Measurements from ENCODE around the gene OSBPL1A. TPM values are rescaled to one million over a fixed set of nuclear protein-coding genes. Genes with fewer than 3 reads are reported as not detected.
"Not testable (repeated sequence)": the region's sequence is repeated elsewhere in the genome, so short reads cannot be mapped to it uniquely, and the experiment has no call there.

The OSBPL1A gene
- total and polyA plus RNA-seq, 5 donors, result 45.9 to 88.6 (median 72.9) TPM

DNA sequence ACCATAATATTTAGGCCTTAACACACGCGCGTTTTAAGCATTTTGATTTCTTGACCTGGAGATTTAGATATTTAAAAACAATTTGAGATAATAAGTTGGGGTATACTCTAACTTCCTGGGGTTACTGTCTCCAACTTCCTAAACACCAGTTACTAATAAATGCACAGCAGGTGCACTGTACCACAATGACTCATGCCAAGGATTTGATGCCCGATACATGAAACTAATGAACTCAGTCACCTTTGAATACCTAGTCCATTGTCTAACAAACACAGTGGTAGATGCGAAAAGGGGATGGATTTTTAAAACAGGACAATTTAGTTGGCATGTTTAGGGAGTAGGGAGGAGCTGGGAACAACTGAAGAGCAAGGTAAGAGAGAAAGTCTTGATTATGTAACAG is 237.5 kb downstream of the OSBPL1A start:
- ATAC-seq, result no peak
- intact Hi-C loops (cut with DNase I), result no loop called here
- WGBS, result 97% methylated on average over 5 of the region's 5 CpGs
- no peak for DNase-seq
- Histone ChIP-seq H3K9me3 (ENCODE audit: control insufficient read depth, low read length) (no peaks in the 10 kb centered on the region), H3K27ac (ENCODE audit: low read length) (no peak overlapping the region), H3K27me3 (ENCODE audit: control insufficient read depth, insufficient read depth) (no peaks in the 10 kb centered on the region), H3K4me1 (ENCODE audit: control insufficient read depth, insufficient read depth, low read length) (no peaks in the 10 kb centered on the region), H3K4me3 (ENCODE audit: low read length) (no peak overlapping the region)

DNA sequence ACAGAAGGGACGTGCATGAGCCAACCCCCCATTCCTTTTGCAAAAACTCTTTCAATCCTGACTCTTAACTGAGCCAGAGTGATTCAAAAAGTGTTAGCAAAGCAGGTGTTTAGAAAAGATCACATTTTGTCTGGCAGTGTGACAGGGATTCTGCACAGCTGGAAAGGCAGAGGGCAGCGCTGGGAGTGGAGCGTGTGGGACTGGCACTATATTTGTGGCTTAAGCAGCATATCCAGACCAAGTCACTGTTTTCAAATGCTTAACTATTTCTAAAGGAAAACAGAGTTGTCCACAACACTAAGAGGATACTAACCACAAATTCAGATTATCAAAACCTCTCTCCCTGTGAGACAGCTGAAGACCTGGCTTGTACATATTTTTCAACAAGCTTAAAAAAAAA is 239.8 kb downstream of the OSBPL1A start:
- WGBS, result 93% methylated on average over 3 of the region's 3 CpGs

DNA sequence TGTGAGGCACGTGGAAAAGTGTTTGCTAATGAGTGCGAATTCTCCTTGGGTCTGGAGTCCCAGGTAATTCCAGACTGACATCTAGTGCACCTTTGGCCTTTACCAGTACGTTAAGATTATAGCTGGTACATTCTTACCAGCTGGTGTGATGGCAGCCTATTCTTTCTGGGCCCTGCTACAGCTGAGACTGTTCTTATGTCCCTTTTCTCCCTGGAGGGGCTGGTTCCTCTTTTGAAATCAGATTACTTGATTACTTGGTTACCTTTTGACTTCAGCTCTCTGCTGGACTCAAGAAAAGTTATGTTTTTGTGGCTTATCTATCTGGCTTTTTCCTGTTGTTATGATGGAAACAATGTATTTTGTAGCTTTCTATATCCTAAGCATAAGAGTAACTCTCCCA is 244.2 kb downstream of the OSBPL1A start:
- no peak overlapping the region for H3K4me3 ChIP-seq (ENCODE audit: low read length)
- ATAC-seq (no peak), DNase-seq (no peak)
- WGBS, result 85% methylated on average over 3 of the region's 3 CpGs
- H3K27me3 ChIP-seq (ENCODE audit: control insufficient read depth, insufficient read depth), result no peaks in the 10 kb centered on the region
- intact Hi-C loops (cut with DNase I), result no loop called here
- H3K9me3 ChIP-seq (ENCODE audit: control insufficient read depth, low read length), result no peaks in the 10 kb centered on the region
- H3K4me1 ChIP-seq (ENCODE audit: control insufficient read depth, insufficient read depth, low read length), result no peaks in the 10 kb centered on the region
- H3K27ac ChIP-seq (ENCODE audit: low read length), result no peak overlapping the region

More for the DNA sequence above, 239.8 kb downstream of the OSBPL1A start:
- no peak overlapping the region for H3K27ac ChIP-seq (ENCODE audit: low read length)
- no peaks in the 10 kb centered on the region for H3K27me3 ChIP-seq (ENCODE audit: control insufficient read depth, insufficient read depth)
- no peak overlapping the region for H3K4me3 ChIP-seq (ENCODE audit: low read length)
- H3K4me1 ChIP-seq (ENCODE audit: control insufficient read depth, insufficient read depth, low read length), result no peaks in the 10 kb centered on the region
- DNase-seq (no peak), ATAC-seq (no peak)
- H3K9me3 ChIP-seq (ENCODE audit: control insufficient read depth, low read length), result no peaks in the 10 kb centered on the region
- intact Hi-C loops (cut with DNase I), result no loop called here

DNA sequence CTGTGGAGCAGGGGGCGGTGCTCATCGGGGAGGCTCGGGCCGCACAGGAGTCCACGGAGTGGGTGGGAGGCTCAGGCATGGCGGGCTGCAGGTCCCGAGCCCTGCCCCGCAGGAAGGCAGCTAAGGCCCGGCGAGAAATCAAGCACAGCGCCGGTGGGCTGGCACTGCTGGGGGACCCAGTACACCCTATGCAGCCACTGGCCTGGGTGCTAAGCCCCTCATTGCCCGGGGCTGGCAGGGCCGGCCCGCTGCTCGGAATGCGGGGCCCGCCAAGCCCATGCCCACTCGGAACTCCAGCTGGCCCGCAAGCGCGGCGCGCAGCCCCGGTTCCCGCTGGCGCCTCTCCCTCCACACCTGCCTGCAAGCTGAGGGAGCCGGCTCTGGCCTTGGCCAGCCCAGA is 248.0 kb downstream of the OSBPL1A start:
- H3K27me3 ChIP-seq (ENCODE audit: control insufficient read depth, insufficient read depth); intact Hi-C loops (cut with DNase I); H3K9me3 ChIP-seq (ENCODE audit: control insufficient read depth, low read length); H3K4me1 ChIP-seq (ENCODE audit: control insufficient read depth, insufficient read depth, low read length); DNase-seq; H3K4me3 ChIP-seq (ENCODE audit: low read length); H3K27ac ChIP-seq (ENCODE audit: low read length); ATAC-seq: not testable (repeated sequence)
- 95% methylated on average over 28 of the region's 28 CpGs for WGBS

DNA sequence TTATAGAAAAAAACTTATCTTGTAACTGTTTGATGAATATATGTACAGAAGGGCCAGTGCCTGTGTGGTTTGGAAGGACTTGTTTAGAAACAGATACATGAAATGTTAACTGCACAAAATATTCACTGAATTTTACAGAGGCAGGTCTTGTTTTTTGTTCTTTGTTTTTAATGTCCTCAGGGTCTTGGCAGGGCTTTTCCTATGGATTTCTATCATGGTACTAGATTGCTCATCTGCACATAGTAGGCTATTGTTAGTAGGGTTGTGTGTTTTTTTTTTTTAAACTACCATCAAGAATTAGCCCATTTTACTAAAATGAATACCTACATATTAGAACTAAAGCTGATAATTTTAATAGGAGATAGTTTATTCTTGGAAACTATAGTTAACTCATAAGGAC is 255.2 kb downstream of the OSBPL1A start:
- no peaks in the 10 kb centered on the region for H3K4me1 ChIP-seq (ENCODE audit: control insufficient read depth, insufficient read depth, low read length)
- no peak overlapping the region for H3K27ac ChIP-seq (ENCODE audit: low read length)
- no peak overlapping the region for H3K4me3 ChIP-seq (ENCODE audit: low read length)
- ATAC-seq (no peak), DNase-seq (no peak)
- no peaks in the 10 kb centered on the region for H3K9me3 ChIP-seq (ENCODE audit: control insufficient read depth, low read length)
- no peaks in the 10 kb centered on the region for H3K27me3 ChIP-seq (ENCODE audit: control insufficient read depth, insufficient read depth)
- intact Hi-C loops (cut with DNase I), result no loop called here

DNA sequence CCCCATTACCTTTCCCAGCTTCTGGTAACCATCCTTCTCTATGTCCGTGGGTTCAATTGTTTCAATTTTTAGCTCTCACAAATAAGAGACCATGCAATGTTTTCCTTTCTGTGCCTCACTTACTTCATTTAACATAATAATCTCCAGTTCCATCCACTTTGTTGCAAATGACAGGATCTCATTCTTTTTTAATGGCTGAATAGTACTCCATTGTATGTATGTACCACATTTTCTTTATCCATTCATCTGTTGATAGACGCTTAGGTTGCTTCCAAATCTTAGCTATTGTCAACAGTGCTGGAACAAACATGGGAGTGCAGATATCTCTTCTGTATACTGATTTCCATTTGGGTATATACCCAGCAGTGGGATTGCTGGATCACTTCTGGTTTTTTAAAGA is 256.9 kb downstream of the OSBPL1A start:
- Histone ChIP-seq H3K4me3 (ENCODE audit: low read length) (no peak overlapping the region), H3K27me3 (ENCODE audit: control insufficient read depth, insufficient read depth) (no peaks in the 10 kb centered on the region), H3K9me3 (ENCODE audit: control insufficient read depth, low read length) (no peaks in the 10 kb centered on the region), H3K27ac (ENCODE audit: low read length) (no peak overlapping the region), H3K4me1 (ENCODE audit: control insufficient read depth, insufficient read depth, low read length) (no peaks in the 10 kb centered on the region)
- ATAC-seq, result no peak
- 97% methylated on average over 2 of the region's 2 CpGs for WGBS
- no peak for DNase-seq
- intact Hi-C loops (cut with DNase I), result no loop called here

DNA sequence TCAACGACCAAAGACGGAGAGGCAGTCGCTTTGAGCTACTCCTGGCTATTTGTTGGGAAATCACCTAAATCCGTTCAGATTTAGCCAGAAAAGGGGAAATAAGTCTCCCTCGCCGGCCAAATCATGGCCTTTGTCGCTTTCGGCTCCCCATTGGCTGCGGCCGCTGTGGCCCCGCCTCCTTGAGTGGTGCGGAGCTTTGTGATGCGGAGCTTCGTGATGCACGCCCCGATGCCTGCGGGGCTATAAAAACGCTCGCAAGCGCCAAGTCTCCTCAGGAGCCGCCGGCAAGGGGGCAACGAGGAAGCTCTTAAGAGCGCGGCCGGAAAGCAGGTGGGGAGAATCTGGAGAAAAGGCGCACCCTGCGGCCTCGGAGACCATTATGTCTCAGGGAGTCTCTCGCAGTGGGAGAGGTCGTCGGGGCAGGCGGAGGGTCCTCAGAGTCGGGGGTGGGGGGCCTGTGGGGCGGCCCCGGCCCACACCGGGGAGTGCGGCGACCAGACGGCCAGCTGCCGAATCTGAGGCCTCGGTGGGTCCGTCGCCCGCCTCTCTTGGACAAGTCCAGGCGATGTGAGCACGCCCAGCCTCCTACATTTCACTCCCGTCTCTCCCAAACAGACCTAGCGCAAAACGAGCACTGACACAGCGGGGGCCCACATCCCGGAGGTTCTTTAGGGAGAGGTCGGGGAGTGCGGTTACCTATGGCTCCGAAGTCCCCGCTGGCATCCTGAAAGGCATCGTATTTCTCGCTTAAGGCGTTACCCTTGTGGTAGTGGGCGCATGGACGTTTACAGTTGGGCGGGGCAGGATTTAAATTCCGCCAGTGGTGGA is 258.6 kb downstream of the OSBPL1A start, which contains the start of gene CABYR:
TSS of gene CABYR (plus strand) at position 274 of the 828 bp plus-strand sequence. CDS start 4,053 bp downstream, outside the sequence.
- H3K27ac ChIP-seq (ENCODE audit: low read length), result no peak within 1 kb of the TSS
- ATAC-seq, result peak; percentile 89 to 95
- WGBS, result 3% methylated on average over 63 of the region's 63 CpGs

DNA sequence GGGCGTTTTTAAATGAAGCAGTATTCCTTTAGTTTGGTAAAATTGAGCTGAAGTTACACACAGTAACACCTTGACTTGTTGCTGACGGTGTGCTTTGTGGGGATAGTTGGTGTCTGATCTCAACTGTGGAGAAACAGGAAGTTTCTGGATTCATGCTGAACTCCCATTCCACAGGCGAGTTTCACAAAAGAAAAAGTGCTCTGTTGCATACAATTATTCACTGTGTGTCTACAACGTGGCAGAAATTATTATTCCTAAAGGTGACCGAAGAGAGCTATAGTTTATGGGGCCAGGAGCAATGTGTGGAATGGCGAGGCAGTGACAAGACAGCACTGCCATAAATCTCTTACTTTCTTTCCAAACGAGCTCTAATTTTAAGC is 259.2 kb downstream of the OSBPL1A start:
- 43% methylated on average over 7 of the region's 7 CpGs for WGBS
- peak in 1 of 2 donors; percentile 19 for ATAC-seq
- no peaks in the 10 kb centered on the region for H3K4me1 ChIP-seq (ENCODE audit: control insufficient read depth, insufficient read depth, low read length)
- DNase-seq, result no peak
- H3K27me3 ChIP-seq (ENCODE audit: control insufficient read depth, insufficient read depth), result no peaks in the 10 kb centered on the region
- H3K4me3 ChIP-seq (ENCODE audit: low read length), result peak overlapping the region; percentile 60
- no peaks in the 10 kb centered on the region for H3K9me3 ChIP-seq (ENCODE audit: control insufficient read depth, low read length)
- intact Hi-C loops (cut with DNase I), result no loop called here
- H3K27ac ChIP-seq (ENCODE audit: low read length), result no peak overlapping the region

More for the DNA sequence above, 258.6 kb downstream of the OSBPL1A start, which contains the start of gene CABYR:
- intact Hi-C loops (cut with DNase I), result no loop called here
- Histone ChIP-seq H3K9me3 (ENCODE audit: control insufficient read depth, low read length) (no peaks in the 10 kb centered on the region), H3K27me3 (ENCODE audit: control insufficient read depth, insufficient read depth) (no peaks in the 10 kb centered on the region), H3K4me3 (ENCODE audit: low read length) (peak within 1 kb of the TSS; percentile 60), H3K4me1 (ENCODE audit: control insufficient read depth, insufficient read depth, low read length) (no peaks in the 10 kb centered on the region)
- peak; percentile 80 to 88 (median 88) for DNase-seq

DNA sequence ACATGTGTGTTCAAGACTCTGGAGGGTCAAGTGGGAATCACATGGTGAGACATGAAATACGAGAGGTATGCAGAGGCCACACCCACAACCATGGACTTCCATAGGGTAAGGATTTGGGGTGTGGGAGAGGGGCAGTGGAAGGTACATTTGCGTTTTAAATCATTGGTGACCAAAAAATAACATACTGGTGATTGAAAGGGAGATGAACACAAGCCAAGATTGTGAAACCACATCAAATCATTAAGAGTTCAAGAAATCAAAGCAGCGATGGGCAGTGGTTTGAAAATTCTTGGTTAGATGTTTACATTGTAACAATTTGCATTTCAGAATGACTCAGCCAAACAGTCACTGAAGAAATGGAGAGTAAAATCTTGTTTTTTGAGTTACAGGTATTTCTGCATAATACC is 260.7 kb downstream of the OSBPL1A start:
- no peaks in the 10 kb centered on the region for H3K4me1 ChIP-seq (ENCODE audit: control insufficient read depth, insufficient read depth, low read length)
- no peak for ATAC-seq
- H3K27me3 ChIP-seq (ENCODE audit: control insufficient read depth, insufficient read depth), result no peaks in the 10 kb centered on the region
- H3K9me3 ChIP-seq (ENCODE audit: control insufficient read depth, low read length), result no peaks in the 10 kb centered on the region
- no peak overlapping the region for H3K4me3 ChIP-seq (ENCODE audit: low read length)
- H3K27ac ChIP-seq (ENCODE audit: low read length), result no peak overlapping the region
- WGBS, result 84% methylated on average over 3 of the region's 3 CpGs
- intact Hi-C loops (cut with DNase I), result no loop called here
- no peak for DNase-seq

DNA sequence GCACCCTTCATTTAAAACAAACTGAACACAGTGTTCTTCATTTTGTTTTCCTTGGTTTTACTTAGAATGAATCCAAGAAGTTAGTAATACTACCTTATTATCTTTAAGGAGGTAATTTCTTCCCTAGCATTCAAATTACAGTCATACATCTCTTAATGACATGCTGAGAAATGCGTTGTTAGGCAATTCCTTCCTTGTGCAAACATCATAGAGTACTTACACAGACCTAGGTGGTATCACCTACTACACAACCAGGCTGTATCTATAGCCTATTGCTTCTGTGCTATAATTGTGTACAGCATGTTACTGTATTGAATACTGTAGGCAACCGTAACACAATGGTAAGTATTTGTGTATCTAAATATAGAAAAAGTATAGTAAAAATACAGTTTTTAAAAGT is 267.1 kb downstream of the OSBPL1A start:
- Histone ChIP-seq H3K9me3 (ENCODE audit: control insufficient read depth, low read length) (no peaks in the 10 kb centered on the region), H3K4me3 (ENCODE audit: low read length) (no peak overlapping the region), H3K27me3 (ENCODE audit: control insufficient read depth, insufficient read depth) (no peaks in the 10 kb centered on the region), H3K27ac (ENCODE audit: low read length) (no peak overlapping the region), H3K4me1 (ENCODE audit: control insufficient read depth, insufficient read depth, low read length) (no peaks in the 10 kb centered on the region)
- intact Hi-C loops (cut with DNase I), result no loop called here
- ATAC-seq (no peak), DNase-seq (no peak)
- 72% methylated on average over 2 of the region's 2 CpGs for WGBS

DNA sequence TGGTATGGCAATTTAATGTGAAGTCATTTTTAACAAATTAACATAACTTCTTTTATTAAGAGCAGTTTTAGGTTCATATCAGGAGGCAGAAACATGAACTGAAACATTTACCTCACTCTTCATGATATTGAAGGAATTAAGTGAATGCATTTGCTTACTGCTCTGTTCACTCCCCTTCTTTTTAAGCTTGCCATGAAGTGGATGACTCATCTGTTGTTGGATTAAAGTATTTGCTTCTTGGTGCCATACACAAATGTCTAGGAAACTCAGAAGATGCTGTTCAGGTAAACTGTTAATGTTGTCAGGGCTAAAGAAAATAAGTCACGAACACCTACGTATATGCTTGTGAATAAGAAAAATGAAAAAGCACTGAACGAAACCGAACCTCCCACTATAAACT is 268.9 kb downstream of the OSBPL1A start:
- Histone ChIP-seq H3K9me3 (ENCODE audit: control insufficient read depth, low read length) (no peaks in the 10 kb centered on the region), H3K27me3 (ENCODE audit: control insufficient read depth, insufficient read depth) (no peaks in the 10 kb centered on the region), H3K27ac (ENCODE audit: low read length) (no peak overlapping the region), H3K4me1 (ENCODE audit: control insufficient read depth, insufficient read depth, low read length) (no peaks in the 10 kb centered on the region), H3K4me3 (ENCODE audit: low read length) (no peak overlapping the region)
- DNase-seq (no peak), ATAC-seq (no peak)
- intact Hi-C loops (cut with DNase I), result no loop called here
- 98% methylated on average over 4 of the region's 4 CpGs for WGBS
